Adipocyte (in vitro differentiated cells): ENCODE results near the gene KIAA1210.
"Not testable (repeated sequence)": the region's sequence is repeated elsewhere in the genome, so short reads cannot be mapped to it uniquely, and the experiment has no call there.

Source experiments
- DNase-seq: peaks from one replicate; pipeline ENCODE4 v3.0.0-alpha.2; 2015; ENCODE audit warnings: low read depth
- H3K27me3 ChIP-seq: replicated peaks from 2 replicates; pipeline ENCODE4 v1.7.0; 2013; ENCODE audit warnings: mild to moderate bottlenecking, low read length, moderate library complexity; ENCODE audit not compliant: control insufficient read depth, insufficient read depth
- H3K36me3 ChIP-seq: 2 replicates; pipeline ENCODE4 v1.7.0; 2013; ENCODE audit warnings: low read length, mild to moderate bottlenecking, moderate library complexity; ENCODE audit not compliant: control insufficient read depth, insufficient read depth, severe bottlenecking
- H3K4me1 ChIP-seq: 2 replicates; pipeline ENCODE4 v1.7.0; 2013; ENCODE audit warnings: mild to moderate bottlenecking, low read length, moderate library complexity; ENCODE audit not compliant: control insufficient read depth, insufficient read depth
- H3K4me3 ChIP-seq: 2 replicates; pipeline ENCODE4 v1.7.0; 2013; ENCODE audit warnings: mild to moderate bottlenecking, low read length, moderate library complexity
- H3K9ac ChIP-seq: 2 replicates; pipeline ENCODE4 v1.7.0; 2013; ENCODE audit warnings: mild to moderate bottlenecking, low read length, moderate library complexity
- H3K9me3 ChIP-seq: 2 replicates; pipeline ENCODE4 v1.7.0; 2013; ENCODE audit warnings: mild to moderate bottlenecking, low read length, moderate library complexity; ENCODE audit not compliant: control insufficient read depth

The KIAA1210 gene

GRCh38 chrX:119036107-119037029 lies 91.2 kb downstream of the KIAA1210 start:
- no peaks in the 10 kb centered on the region for H3K36me3 ChIP-seq
- peaks cover 11% of the 10 kb centered on the region for H3K4me1 ChIP-seq
- peaks cover 18% of the 10 kb centered on the region for H3K9me3 ChIP-seq
- no peak overlapping the region for H3K9ac ChIP-seq
- no peaks in the 10 kb centered on the region for H3K27me3 ChIP-seq
- no peak overlapping the region for H3K4me3 ChIP-seq
- DNase-seq = peak; percentile 6

DNA sequence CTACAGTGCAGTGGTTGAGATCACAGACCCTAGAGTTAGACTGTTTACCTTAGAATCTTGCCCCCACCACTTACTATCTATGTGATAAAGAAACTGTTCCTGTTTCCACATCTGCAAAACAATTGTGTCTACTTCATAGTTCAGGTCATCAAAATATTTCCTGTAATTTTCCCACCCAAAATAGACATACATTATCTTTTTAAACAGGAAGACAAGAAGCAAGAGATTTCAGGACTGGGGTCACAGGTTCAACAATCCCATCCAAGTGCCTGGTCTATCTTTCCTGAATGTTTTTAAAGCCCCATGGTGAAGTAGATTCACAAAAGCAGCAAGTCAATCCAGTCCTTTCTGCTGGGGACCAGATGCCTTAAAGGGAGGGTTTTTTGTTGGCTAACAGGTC lies 96.6 kb downstream of the KIAA1210 start:
- H3K9ac ChIP-seq = no peak overlapping the region
- H3K4me3 ChIP-seq = no peak overlapping the region
- H3K27me3 ChIP-seq = peaks cover 5% of the 10 kb centered on the region
- H3K9me3 ChIP-seq = peaks cover 18% of the 10 kb centered on the region
- no peak for DNase-seq
- H3K36me3 ChIP-seq = no peaks in the 10 kb centered on the region
- no peaks in the 10 kb centered on the region for H3K4me1 ChIP-seq

- not testable (repeated sequence) for H3K4me3 ChIP-seq, DNase-seq, H3K4me1 ChIP-seq, H3K36me3 ChIP-seq, H3K9ac ChIP-seq, H3K27me3 ChIP-seq
- H3K9me3 ChIP-seq = peaks cover 17% of the 10 kb centered on the region
These were observed 98.0 kb downstream of the KIAA1210 start for GRCh38 chrX:119029656-119030055.

DNA sequence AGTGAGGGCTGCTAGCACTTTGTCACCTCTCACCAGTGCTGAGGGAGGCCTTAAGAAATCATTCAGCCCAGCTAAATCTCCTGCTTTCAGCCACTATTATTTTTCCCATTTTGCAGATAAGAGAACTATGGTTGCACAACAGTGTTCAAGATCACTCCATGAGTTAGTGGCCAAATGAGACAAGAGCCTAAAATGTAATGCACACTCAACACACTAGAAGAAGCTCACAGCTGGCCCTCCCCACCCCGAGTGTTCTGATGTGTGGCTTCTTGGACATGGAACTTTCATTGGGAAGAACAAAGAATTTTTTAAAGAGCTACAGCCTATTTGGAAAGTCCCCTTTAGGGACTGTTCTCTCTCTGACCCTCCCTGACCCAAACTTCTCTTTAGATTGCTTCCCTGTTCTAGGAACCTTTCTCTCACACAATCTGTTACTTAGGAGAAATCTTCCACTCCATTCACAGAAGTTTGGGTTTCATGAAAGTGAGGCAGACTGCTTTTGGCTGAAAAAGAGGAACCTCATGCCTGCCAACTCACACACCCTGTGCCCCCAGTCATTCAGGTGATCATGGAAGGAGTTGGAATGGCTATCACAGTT lies 98.8 kb downstream of the KIAA1210 start:
- no peaks in the 10 kb centered on the region for H3K36me3 ChIP-seq
- no peak for DNase-seq
- peaks cover 9% of the 10 kb centered on the region for H3K9me3 ChIP-seq
- H3K27me3 ChIP-seq = peaks cover 5% of the 10 kb centered on the region
- H3K4me3 ChIP-seq = no peak overlapping the region
- no peaks in the 10 kb centered on the region for H3K4me1 ChIP-seq
- no peak overlapping the region for H3K9ac ChIP-seq
